ENCODE data around the gene TSC2.

The TSC2 gene

DNA sequence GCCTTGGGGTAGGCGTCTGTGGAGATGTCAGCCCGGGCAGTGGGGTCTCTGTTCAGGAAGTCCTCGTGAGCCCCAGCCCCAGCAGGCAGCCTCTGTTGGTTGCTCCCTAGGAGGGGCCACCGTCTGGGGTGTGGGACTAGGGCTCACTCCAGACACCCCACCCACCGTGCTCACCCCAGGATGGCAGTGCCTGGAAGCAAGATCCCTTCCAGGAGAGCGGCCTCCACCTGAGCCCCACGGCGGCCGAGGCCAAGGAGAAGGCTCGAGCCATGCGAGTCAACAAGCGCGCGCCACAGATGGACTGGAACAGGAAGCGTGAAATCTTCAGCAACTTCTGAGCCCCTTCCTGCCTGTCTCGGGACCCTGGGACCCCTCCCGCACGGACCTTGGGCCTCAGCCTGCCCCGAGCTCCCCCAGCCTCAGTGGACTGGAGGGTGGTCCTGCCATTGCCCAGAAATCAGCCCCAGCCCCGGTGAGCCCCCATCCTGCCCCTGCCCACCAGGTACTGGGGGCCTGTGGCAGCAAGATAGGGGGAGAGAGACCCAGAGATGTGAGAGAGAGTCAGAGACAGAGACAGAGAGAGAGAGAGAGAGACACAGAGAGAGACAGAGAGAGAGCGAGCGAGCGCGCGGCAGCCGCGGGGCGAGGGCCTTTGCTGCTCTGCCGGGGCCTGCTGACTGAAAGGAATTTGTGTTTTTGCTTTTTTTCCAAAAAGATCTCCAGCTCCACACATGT, 10.0 kb upstream of the TSC2 start:
- DNase-seq (ENCODE audit: low spot score), result no peak
- Histone ChIP-seq H3K4me3 (no peak overlapping the region), H3K27ac (peak overlapping the region; percentile 53 to 97)
- TF ChIP-seq CTCF (IDR thresholded peaks at IDR 0.05), result no peak

GRCh38 chr16:2038382-2039231, 9.2 kb upstream of the TSC2 start:
- Histone ChIP-seq H3K4me3 (peak overlapping the region; percentile 15), H3K27ac (peak overlapping the region; percentile 53 to 97)
- no peak for TF ChIP-seq CTCF (IDR thresholded peaks at IDR 0.05)
- no peak for DNase-seq (ENCODE audit: low spot score)

DNA sequence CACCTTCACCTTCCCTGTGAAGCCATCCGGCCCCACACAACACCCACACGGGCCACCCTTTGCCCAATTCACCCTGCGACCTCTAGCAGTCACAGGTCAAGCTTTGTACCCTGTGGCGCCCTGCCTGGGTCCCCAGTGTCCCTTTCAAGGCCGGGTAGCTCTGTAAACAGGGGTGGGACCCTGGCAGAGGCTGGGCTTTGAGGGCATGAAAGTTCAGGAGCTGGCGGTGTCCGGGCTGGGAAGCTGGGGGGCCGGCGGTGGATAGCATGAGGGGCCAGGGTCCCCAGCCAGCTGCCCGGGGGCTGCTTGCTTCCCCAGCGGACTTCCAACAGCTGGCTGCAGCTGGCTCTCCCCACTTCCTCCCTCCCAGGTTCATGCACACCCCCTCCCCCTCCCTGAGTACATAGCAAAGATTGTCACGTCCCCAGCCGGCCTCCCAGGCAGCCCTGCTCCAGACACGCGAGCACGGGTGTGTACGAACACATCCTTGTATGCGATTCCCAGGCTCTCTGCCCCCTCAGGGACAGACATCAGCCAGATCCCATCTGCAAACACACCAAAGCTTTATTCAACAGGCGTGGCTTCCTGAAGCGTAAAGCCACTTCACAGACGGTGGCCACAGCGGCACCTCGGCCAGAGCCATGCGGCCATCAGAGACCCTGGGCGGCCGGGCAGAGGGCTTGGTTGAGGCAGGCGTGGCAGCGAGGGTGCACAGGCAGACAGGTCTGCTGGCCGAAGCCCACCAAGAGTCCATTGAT, 8.3 kb upstream of the TSC2 start:
- H3K4me3 ChIP-seq, result peak overlapping the region; percentile 15
- H3K27ac ChIP-seq, result peak overlapping the region; percentile 38 to 97
- DNase-seq (ENCODE audit: low spot score), result no peak
- TF ChIP-seq CTCF (IDR thresholded peaks at IDR 0.05), result no peak

- H3K27ac ChIP-seq, result peak overlapping the region in 1 of 2 donors; percentile 97
- no peak for TF ChIP-seq CTCF (IDR thresholded peaks at IDR 0.05)
- no peak for DNase-seq (ENCODE audit: low spot score)
- no peak overlapping the region for H3K4me3 ChIP-seq
Measured at GRCh38 chr16:2040041-2040786, 7.6 kb upstream of the TSC2 start.

GRCh38 chr16:2040787-2041522, 6.8 kb upstream of the TSC2 start:
- TF ChIP-seq CTCF (IDR thresholded peaks at IDR 0.05), result no peak
- Histone ChIP-seq H3K27ac (peak overlapping the region in 1 of 2 donors; percentile 97), H3K4me3 (no peak overlapping the region)
- no peak for DNase-seq (ENCODE audit: low spot score)

All from coronary artery (tissue), 2 donors.